ENCODE data around the gene PLBD1. TPM values are rescaled to one million over a fixed set of nuclear protein-coding genes. Genes with fewer than 3 reads are reported as not detected.

Gene PLBD1
- total RNA-seq, 1 experiment from 2014 or later: 13.8 TPM

- intact Hi-C loops (cut with micrococcal nuclease; ENCODE audit: unreplicated experiment): no loop called here
- Histone ChIP-seq H3K9me3 (ENCODE audit: insufficient read depth, low read depth) (0 out of 2 replicates have a peak, but pooled peaks cover 3% of the 10 kb centered on the region), H2AFZ (no peak overlapping the region), H3K36me3 (ENCODE audit: low read depth) (no peaks in the 10 kb centered on the region), H3K4me3 (no peak overlapping the region), H3K4me1 (replicated peaks; ENCODE audit: insufficient read depth) (no peaks in the 10 kb centered on the region), H4K20me1 (ENCODE audit: insufficient read depth) (no peaks in the 10 kb centered on the region), H3F3A (ENCODE audit: insufficient read depth, low read depth) (no peaks in the 10 kb centered on the region), H3K79me2 (ENCODE audit: low read depth) (no peaks in the 10 kb centered on the region), H3K4me2 (no peak overlapping the region), H3K27me3 (ENCODE audit: insufficient read depth, low read depth) (no peaks in the 10 kb centered on the region), H3K27ac (no peak overlapping the region), H3K9me2 (ENCODE audit: insufficient read depth) (no peaks in the 10 kb centered on the region)
- ChIA-PET POLR2A (ENCODE audit: unreplicated experiment) (no interaction called here), CTCF (no interaction called here)
- TF ChIP-seq EZH2 (IDR thresholded peaks at IDR 0.05; ENCODE audit: low read depth): no peak
- TF ChIP-seq, protein P1, sequence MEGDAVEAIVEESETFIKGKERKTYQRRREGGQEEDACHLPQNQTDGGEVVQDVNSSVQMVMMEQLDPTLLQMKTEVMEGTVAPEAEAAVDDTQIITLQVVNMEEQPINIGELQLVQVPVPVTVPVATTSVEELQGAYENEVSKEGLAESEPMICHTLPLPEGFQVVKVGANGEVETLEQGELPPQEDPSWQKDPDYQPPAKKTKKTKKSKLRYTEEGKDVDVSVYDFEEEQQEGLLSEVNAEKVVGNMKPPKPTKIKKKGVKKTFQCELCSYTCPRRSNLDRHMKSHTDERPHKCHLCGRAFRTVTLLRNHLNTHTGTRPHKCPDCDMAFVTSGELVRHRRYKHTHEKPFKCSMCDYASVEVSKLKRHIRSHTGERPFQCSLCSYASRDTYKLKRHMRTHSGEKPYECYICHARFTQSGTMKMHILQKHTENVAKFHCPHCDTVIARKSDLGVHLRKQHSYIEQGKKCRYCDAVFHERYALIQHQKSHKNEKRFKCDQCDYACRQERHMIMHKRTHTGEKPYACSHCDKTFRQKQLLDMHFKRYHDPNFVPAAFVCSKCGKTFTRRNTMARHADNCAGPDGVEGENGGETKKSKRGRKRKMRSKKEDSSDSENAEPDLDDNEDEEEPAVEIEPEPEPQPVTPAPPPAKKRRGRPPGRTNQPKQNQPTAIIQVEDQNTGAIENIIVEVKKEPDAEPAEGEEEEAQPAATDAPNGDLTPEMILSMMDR (conservative IDR thresholded peaks at IDR 0.05): no peak
- no TSS peak for BruUV-seq (replicated peaks)
- no peak for DNase-seq
These were observed 45.3 kb upstream of the PLBD1 start for GRCh38 chr12:14612898-14613445.

- no peak for DNase-seq
- intact Hi-C loops (cut with micrococcal nuclease; ENCODE audit: unreplicated experiment): no loop called here
- no peaks in the 10 kb centered on the region for H3K27me3 ChIP-seq (ENCODE audit: insufficient read depth, low read depth)
- H2AFZ ChIP-seq: no peak overlapping the region
- BruUV-seq (replicated peaks): no TSS peak
- H4K20me1 ChIP-seq (ENCODE audit: insufficient read depth): no peaks in the 10 kb centered on the region
- no peaks in the 10 kb centered on the region for H3K36me3 ChIP-seq (ENCODE audit: low read depth)
- H3K4me3 ChIP-seq: no peak overlapping the region
- ChIA-PET CTCF (no interaction called here), POLR2A (ENCODE audit: unreplicated experiment) (no interaction called here)
- no peaks in the 10 kb centered on the region for H3K9me2 ChIP-seq (ENCODE audit: insufficient read depth)
- H3K4me1 ChIP-seq (replicated peaks; ENCODE audit: insufficient read depth): no peaks in the 10 kb centered on the region
- H3K9me3 ChIP-seq (ENCODE audit: insufficient read depth, low read depth): 0 out of 2 replicates have a peak, but pooled peaks cover 3% of the 10 kb centered on the region
- TF ChIP-seq, protein P1 (conservative IDR thresholded peaks at IDR 0.05): no peak
- TF ChIP-seq EZH2 (IDR thresholded peaks at IDR 0.05; ENCODE audit: low read depth): no peak
- H3K27ac ChIP-seq: no peak overlapping the region
- H3F3A ChIP-seq (ENCODE audit: insufficient read depth, low read depth): no peaks in the 10 kb centered on the region
- no peaks in the 10 kb centered on the region for H3K79me2 ChIP-seq (ENCODE audit: low read depth)
- no peak overlapping the region for H3K4me2 ChIP-seq
These were observed 44.6 kb upstream of the PLBD1 start for GRCh38 chr12:14612250-14612649.

DNA sequence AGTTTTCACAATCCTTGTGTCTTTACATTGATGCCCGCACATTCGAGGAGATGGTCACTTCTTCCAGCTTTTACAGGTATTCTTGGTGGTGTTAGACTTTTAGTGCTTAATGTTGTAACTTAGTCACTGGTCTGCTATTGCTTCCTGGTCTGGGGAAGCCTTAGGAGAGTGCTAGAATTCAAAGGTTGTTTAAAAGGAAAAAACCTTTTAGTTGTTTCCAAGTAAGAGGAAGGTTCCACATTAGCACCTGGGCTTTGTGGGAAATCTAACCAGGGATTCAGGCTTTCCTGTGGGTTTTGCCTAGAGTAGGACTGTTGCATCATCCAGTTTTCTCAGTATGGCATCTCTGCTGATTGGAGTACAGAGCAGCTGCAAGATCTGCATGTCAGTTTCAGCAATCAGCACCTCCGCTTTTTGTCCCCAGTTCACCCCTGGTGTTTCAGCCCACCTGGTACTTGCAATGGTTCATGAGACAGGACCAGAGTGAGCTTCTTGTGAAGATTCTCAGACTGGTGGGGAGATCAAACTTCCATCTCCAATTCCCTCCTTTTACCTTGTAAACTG, 44.0 kb upstream of the PLBD1 start:
- H3K9me3 ChIP-seq (ENCODE audit: insufficient read depth, low read depth): peaks cover 4% of the 10 kb centered on the region; the same call in 1 of the 2 replicates
- H3F3A ChIP-seq (ENCODE audit: insufficient read depth, low read depth): no peaks in the 10 kb centered on the region
- ChIA-PET POLR2A (ENCODE audit: unreplicated experiment) (no interaction called here), CTCF (no interaction called here)
- no TSS peak for BruUV-seq (replicated peaks)
- no peak overlapping the region for H3K4me3 ChIP-seq
- no peaks in the 10 kb centered on the region for H3K27me3 ChIP-seq (ENCODE audit: insufficient read depth, low read depth)
- H3K9me2 ChIP-seq (ENCODE audit: insufficient read depth): no peaks in the 10 kb centered on the region
- no peaks in the 10 kb centered on the region for H3K36me3 ChIP-seq (ENCODE audit: low read depth)
- TF ChIP-seq, protein P1 (conservative IDR thresholded peaks at IDR 0.05): no peak
- TF ChIP-seq EZH2 (IDR thresholded peaks at IDR 0.05; ENCODE audit: low read depth): no peak
- intact Hi-C loops (cut with micrococcal nuclease; ENCODE audit: unreplicated experiment): no loop called here
- H3K27ac ChIP-seq: no peak overlapping the region
- H3K4me1 ChIP-seq (replicated peaks; ENCODE audit: insufficient read depth): no peaks in the 10 kb centered on the region
- H4K20me1 ChIP-seq (ENCODE audit: insufficient read depth): no peaks in the 10 kb centered on the region
- H2AFZ ChIP-seq: no peak overlapping the region
- no peak overlapping the region for H3K4me2 ChIP-seq
- DNase-seq: no peak
- no peaks in the 10 kb centered on the region for H3K79me2 ChIP-seq (ENCODE audit: low read depth)
